ENCODE data around the gene MOB2. TPM values are rescaled to one million over a fixed set of nuclear protein-coding genes. Genes with fewer than 3 reads are reported as not detected.

The MOB2 gene
- total RNA-seq, 2 experiments from 2014 or later: 22.4 to 27.5 TPM

- TF ChIP-seq, protein P1, sequence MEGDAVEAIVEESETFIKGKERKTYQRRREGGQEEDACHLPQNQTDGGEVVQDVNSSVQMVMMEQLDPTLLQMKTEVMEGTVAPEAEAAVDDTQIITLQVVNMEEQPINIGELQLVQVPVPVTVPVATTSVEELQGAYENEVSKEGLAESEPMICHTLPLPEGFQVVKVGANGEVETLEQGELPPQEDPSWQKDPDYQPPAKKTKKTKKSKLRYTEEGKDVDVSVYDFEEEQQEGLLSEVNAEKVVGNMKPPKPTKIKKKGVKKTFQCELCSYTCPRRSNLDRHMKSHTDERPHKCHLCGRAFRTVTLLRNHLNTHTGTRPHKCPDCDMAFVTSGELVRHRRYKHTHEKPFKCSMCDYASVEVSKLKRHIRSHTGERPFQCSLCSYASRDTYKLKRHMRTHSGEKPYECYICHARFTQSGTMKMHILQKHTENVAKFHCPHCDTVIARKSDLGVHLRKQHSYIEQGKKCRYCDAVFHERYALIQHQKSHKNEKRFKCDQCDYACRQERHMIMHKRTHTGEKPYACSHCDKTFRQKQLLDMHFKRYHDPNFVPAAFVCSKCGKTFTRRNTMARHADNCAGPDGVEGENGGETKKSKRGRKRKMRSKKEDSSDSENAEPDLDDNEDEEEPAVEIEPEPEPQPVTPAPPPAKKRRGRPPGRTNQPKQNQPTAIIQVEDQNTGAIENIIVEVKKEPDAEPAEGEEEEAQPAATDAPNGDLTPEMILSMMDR (conservative IDR thresholded peaks at IDR 0.05; ENCODE audit: low read length): no peak
- TF ChIP-seq EZH2phosphoT487 (IDR thresholded peaks at IDR 0.05; ENCODE audit: borderline replicate concordance, low read depth, low read length): no peak
- Histone ChIP-seq H3K27ac (ENCODE audit: low read depth, low read length, poor library complexity, severe bottlenecking) (no peak overlapping the region), H3K4me3 (ENCODE audit: low read depth, low read length, poor library complexity, severe bottlenecking) (no peak overlapping the region), H2AFZ (ENCODE audit: low read length) (no peak overlapping the region), H3K9me3 (ENCODE audit: low read length) (peaks cover 28% of the 10 kb centered on the region; the same call in 1 of the 2 replicates), H3K4me1 (ENCODE audit: insufficient read depth, low read length, poor library complexity, severe bottlenecking) (no peaks in the 10 kb centered on the region), H3K9me2 (ENCODE audit: insufficient read depth, low read length) (no peaks in the 10 kb centered on the region), H3K36me3 (ENCODE audit: insufficient read depth, low read length) (no peaks in the 10 kb centered on the region), H3K79me2 (ENCODE audit: insufficient read depth, low read depth, low read length) (no peaks in the 10 kb centered on the region), H4K20me1 (ENCODE audit: insufficient read depth, low read length) (no peaks in the 10 kb centered on the region), H3K4me2 (ENCODE audit: low read length) (no peak overlapping the region)
- CTCF ChIA-PET (ENCODE audit: unreplicated experiment): no interaction called here
- no TSS peak for BruUV-seq (replicated peaks)
- intact Hi-C loops (cut with micrococcal nuclease; ENCODE audit: unreplicated experiment): no loop called here
- no peak for DNase-seq (ENCODE audit: low spot score)
- POLR2A ChIA-PET: no interaction called here
These were observed 66.8 kb downstream of the MOB2 start for GRCh38 chr11:1419811-1420210.

Other genes starting within 250 kb of the MOB2 start
- 15.9 and 21.7 TPM in 2 replicates for gene TOLLIP, start 177.1 kb downstream of the MOB2 start, total RNA-seq (2014; rRNA removed; shearing (Covaris generic))
- 37.1 and 37.5 TPM in 2 replicates for gene TOLLIP, start 177.1 kb downstream of the MOB2 start, total RNA-seq (2022)
- not detected in 2 replicates for gene BRSK2, start 96.8 kb downstream of the MOB2 start, total RNA-seq (2014; rRNA removed; shearing (Covaris generic))
- gene BRSK2, start 96.8 kb downstream of the MOB2 start, total RNA-seq (2022): not detected in 2 replicates
- not detected in 2 replicates for gene DUSP8, start 85.5 kb upstream of the MOB2 start, total RNA-seq (2014; rRNA removed; shearing (Covaris generic))
- not detected in 2 replicates for gene DUSP8, start 85.5 kb upstream of the MOB2 start, total RNA-seq (2022)
- gene KRTAP5-1, start 98.5 kb upstream of the MOB2 start, total RNA-seq (2014; rRNA removed; shearing (Covaris generic)): not detected in 2 replicates
- gene KRTAP5-1, start 98.5 kb upstream of the MOB2 start, total RNA-seq (2022): not detected in 2 replicates
- gene KRTAP5-2, start 111.5 kb upstream of the MOB2 start, total RNA-seq (2014; rRNA removed; shearing (Covaris generic)): not detected in 2 replicates
- gene KRTAP5-2, start 111.5 kb upstream of the MOB2 start, total RNA-seq (2022): not detected in 2 replicates
- gene KRTAP5-3, start 121.7 kb upstream of the MOB2 start, total RNA-seq (2014; rRNA removed; shearing (Covaris generic)): not detected in 2 replicates
- gene KRTAP5-3, start 121.7 kb upstream of the MOB2 start, total RNA-seq (2022): not detected in 2 replicates
- not detected in 2 replicates for gene KRTAP5-4, start 135.4 kb upstream of the MOB2 start, total RNA-seq (2014; rRNA removed; shearing (Covaris generic))
- gene KRTAP5-4, start 135.4 kb upstream of the MOB2 start, total RNA-seq (2022): not detected in 2 replicates
- not detected in 2 replicates for gene KRTAP5-5, start 143.0 kb upstream of the MOB2 start, total RNA-seq (2014; rRNA removed; shearing (Covaris generic))
- not detected in 2 replicates for gene KRTAP5-5, start 143.0 kb upstream of the MOB2 start, total RNA-seq (2022)
- gene KRTAP5-6, start 210.4 kb upstream of the MOB2 start, total RNA-seq (2014; rRNA removed; shearing (Covaris generic)): not detected in 2 replicates
- gene KRTAP5-6, start 210.4 kb upstream of the MOB2 start, total RNA-seq (2022): not detected in 2 replicates